A673 (cell line): ENCODE data around the gene APOOL. TPM values are rescaled to one million over a fixed set of nuclear protein-coding genes. Genes with fewer than 3 reads are reported as not detected.
"Not testable (repeated sequence)": the region's sequence is repeated elsewhere in the genome, so short reads cannot be mapped to it uniquely, and the experiment has no call there.

Experiments used
- Bru-seq: library from RNA; stranded (reverse); fragments of 400-500 nt; gene quantifications from one replicate; lab custom pipeline; 2021; lab: Mats Ljungman, UMichigan
- BruChase-seq, 2 experiments: library from RNA; stranded (reverse); fragments of 400-500 nt; gene quantifications; one replicate each; lab custom pipeline; 2021; lab: Mats Ljungman, UMichigan
- BruUV-seq: library from RNA; stranded (reverse); fragments of 400-500 nt; replicated peaks from 2 replicates; lab custom pipeline; 2021; lab: Mats Ljungman, UMichigan
- CTCF ChIA-PET: fragments of 300-600 bp; sonication (Branson Sonifier 250); formaldehyde crosslinking; loops from one replicate; lab custom pipeline; 2022; ENCODE audit warnings: antibody characterized with exemption; lab: Charles Lee
- POLR2A ChIA-PET: fragments of 300-600 bp; sonication (Branson Sonifier 250); formaldehyde crosslinking; loops from one replicate; lab custom pipeline; 2022; ENCODE audit warnings: antibody characterized with exemption; ENCODE audit not compliant: low non-redundant PET; lab: Charles Lee
- DNase-seq: peaks from one replicate; pipeline ENCODE4 v3.0.0-alpha.2; 2015; ENCODE audit warnings: low spot score
- H3K27ac ChIP-seq: fragments of 200-600 bp; sonication (generic); 2 replicates; pipeline ENCODE4 v1.5.1; 2016; ENCODE audit warnings: mixed run types, low read depth, mild to moderate bottlenecking, mixed read lengths, antibody characterized with exemption, low read length; ENCODE audit not compliant: poor library complexity, severe bottlenecking
- H3K27me3 ChIP-seq: fragments of 200-600 bp; sonication (generic); replicated peaks from 2 replicates; pipeline ENCODE4 v1.6.1; 2017; ENCODE audit warnings: mixed run types, low read depth, mild to moderate bottlenecking, mixed read lengths, antibody characterized with exemption, low read length; ENCODE audit not compliant: insufficient read depth, poor library complexity
- H3K36me3 ChIP-seq: fragments of 200-600 bp; sonication (generic); 2 replicates; pipeline ENCODE4 v1.6.1; 2016; ENCODE audit warnings: mixed run types, mild to moderate bottlenecking, mixed read lengths, antibody characterized with exemption, low read length; ENCODE audit not compliant: insufficient read depth, poor library complexity, severe bottlenecking
- H3K4me1 ChIP-seq: fragments of 200-600 bp; sonication (generic); 2 replicates; pipeline ENCODE4 v1.6.1; 2017; ENCODE audit warnings: mixed run types, mild to moderate bottlenecking, mixed read lengths, antibody characterized with exemption, low read length; ENCODE audit not compliant: insufficient read depth, poor library complexity, severe bottlenecking
- H3K4me3 ChIP-seq: fragments of 200-600 bp; sonication (generic); 2 replicates; pipeline ENCODE4 v1.5.1; 2016; ENCODE audit warnings: low read depth, mixed run types, mild to moderate bottlenecking, mixed read lengths, low read length; ENCODE audit not compliant: poor library complexity, severe bottlenecking
- H3K9me3 ChIP-seq: fragments of 200-600 bp; sonication (generic); 2 replicates; pipeline ENCODE4 v1.6.1; 2016; ENCODE audit warnings: mixed run types, low read depth, mild to moderate bottlenecking, mixed read lengths, antibody characterized with exemption, low read length; ENCODE audit not compliant: poor library complexity, severe bottlenecking
- EZH2 ChIP-seq: fragments of 200-600 bp; sonication (generic); IDR thresholded peaks from 2 replicates; pipeline ENCODE4 v1.6.1; 2017; ENCODE audit warnings: borderline replicate concordance, low read depth, mild to moderate bottlenecking, mixed read lengths, antibody characterized with exemption, low read length; ENCODE audit not compliant: poor library complexity, severe bottlenecking
- intact Hi-C: fragments of 100-400 bp; cut with micrococcal nuclease; formaldehyde crosslinking; loops from one replicate; pipeline ENCODE4 v1.10.0; 2022; ENCODE audit not compliant: unreplicated experiment
- long read RNA-seq: library from polyadenylated mRNA; stranded (forward); transcript quantifications from one replicate; pipeline ENCODE4 v2.0.0, GENCODE V29; 2022
- total RNA-seq: library from RNA; stranded (reverse); gene quantifications from 2 replicates; pipeline ENCODE4 v1.2.3, GENCODE V29; 2021
- TF ChIP-seq, protein P1 (sequence below): fragments of 300-800, 200-600 bp; sonication (generic); conservative IDR thresholded peaks from 2 replicates; pipeline ENCODE4 v1.5.1; 2017; ENCODE audit warnings: low read depth, mild to moderate bottlenecking, antibody characterized with exemption, low read length, moderate library complexity, mixed read lengths

APOOL gene, protein sequence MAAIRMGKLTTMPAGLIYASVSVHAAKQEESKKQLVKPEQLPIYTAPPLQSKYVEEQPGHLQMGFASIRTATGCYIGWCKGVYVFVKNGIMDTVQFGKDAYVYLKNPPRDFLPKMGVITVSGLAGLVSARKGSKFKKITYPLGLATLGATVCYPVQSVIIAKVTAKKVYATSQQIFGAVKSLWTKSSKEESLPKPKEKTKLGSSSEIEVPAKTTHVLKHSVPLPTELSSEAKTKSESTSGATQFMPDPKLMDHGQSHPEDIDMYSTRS
- total RNA-seq, result 22.6 and 24.4 TPM in 2 replicates
- percentile 72 among the genes with signal in this experiment for Bru-seq, nascent RNA
- BruChase-seq, experiment 1, labeled RNA remaining after a 2-hour chase, result percentile 72 among the genes with signal in this experiment
- percentile 77 among the genes with signal in this experiment for BruChase-seq, experiment 2, labeled RNA remaining after a 6-hour chase
- long read RNA-seq, partial matches to known transcripts, result 0 of 4 reads
- long read RNA-seq, other reads (novel, unspliced or antisense), result 2 of 4 reads

DNA sequence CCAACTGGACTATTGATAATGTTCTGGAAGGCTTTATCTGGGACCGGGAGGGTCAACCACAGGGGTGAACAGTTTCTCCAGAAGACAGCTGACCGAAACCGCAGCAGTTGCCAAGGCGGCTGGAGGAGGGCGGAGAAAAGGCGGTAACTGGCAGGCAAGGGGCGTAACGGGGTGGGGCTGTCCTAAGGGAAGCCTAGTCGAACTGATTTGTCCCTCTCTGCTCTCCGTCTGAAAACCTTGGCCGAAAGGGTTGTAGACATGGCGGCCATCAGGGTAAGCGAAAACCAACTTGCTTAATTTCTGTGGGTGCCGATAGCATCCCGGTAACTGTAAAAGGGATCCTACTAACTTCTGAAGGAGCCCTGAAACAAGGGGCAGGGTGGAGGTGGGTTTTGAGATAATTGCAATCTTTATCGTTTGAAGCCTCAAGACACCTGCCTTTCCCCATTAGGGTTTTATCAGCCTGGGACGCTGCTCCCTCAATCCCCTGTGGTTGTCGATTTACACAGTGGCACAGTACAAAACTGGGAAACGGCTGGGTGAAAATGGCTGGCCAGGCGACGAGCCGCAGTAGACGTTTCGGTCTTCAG is at the start of gene APOOL:
TSS of gene APOOL (plus strand) at position 223 of the 590 bp plus-strand sequence. CDS start at position 259, 36 bp downstream.
- TSS peak; percentile 83 for BruUV-seq
- intact Hi-C loops, result no loop called here

DNA sequence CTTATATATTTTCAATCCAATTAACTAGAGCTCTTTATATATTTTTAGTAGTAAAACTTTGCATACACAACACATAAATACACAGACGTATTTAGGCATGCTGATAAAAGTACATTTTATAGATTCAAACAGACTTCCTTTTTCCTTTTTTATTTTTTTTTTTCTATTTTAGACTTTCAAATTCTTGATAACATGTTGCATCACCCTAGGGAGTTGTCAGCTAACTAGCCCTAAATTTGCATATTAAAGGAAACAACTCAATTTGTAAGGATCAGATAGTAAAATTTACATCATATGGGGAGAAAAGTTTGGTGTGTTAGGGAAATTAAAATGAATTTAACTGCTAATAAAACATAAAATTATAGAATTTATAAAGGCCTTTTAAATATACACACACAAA is 47.4 kb upstream of the APOOL start:
- DNase-seq, result peak; percentile 1
- H3K36me3 ChIP-seq, result no peaks in the 10 kb centered on the region
- no peaks in the 10 kb centered on the region for H3K9me3 ChIP-seq
- BruUV-seq, result no TSS peak
- ChIA-PET CTCF (no interaction called here), POLR2A (no interaction called here)
- intact Hi-C loops, result no loop called here
- no peaks in the 10 kb centered on the region for H3K27me3 ChIP-seq
- no peak overlapping the region for H3K4me3 ChIP-seq
- TF ChIP-seq, protein P1, sequence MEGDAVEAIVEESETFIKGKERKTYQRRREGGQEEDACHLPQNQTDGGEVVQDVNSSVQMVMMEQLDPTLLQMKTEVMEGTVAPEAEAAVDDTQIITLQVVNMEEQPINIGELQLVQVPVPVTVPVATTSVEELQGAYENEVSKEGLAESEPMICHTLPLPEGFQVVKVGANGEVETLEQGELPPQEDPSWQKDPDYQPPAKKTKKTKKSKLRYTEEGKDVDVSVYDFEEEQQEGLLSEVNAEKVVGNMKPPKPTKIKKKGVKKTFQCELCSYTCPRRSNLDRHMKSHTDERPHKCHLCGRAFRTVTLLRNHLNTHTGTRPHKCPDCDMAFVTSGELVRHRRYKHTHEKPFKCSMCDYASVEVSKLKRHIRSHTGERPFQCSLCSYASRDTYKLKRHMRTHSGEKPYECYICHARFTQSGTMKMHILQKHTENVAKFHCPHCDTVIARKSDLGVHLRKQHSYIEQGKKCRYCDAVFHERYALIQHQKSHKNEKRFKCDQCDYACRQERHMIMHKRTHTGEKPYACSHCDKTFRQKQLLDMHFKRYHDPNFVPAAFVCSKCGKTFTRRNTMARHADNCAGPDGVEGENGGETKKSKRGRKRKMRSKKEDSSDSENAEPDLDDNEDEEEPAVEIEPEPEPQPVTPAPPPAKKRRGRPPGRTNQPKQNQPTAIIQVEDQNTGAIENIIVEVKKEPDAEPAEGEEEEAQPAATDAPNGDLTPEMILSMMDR, result no peak
- no peak for TF ChIP-seq EZH2
- no peak overlapping the region for H3K27ac ChIP-seq
- H3K4me1 ChIP-seq, result no peaks in the 10 kb centered on the region

More for the DNA sequence above, at the start of gene APOOL:
- ChIA-PET POLR2A (no interaction called here), CTCF (no interaction called here)
- H3K4me1 ChIP-seq, result no peaks in the 10 kb centered on the region
- H3K4me3 ChIP-seq, result peak within 1 kb of the TSS; percentile 66
- H3K27ac ChIP-seq, result peak within 1 kb of the TSS; percentile 64
- no peaks in the 10 kb centered on the region for H3K27me3 ChIP-seq
- TF ChIP-seq, protein P1, result no peak
- no peak for TF ChIP-seq EZH2
- H3K36me3 ChIP-seq, result no peaks in the 10 kb centered on the region
- DNase-seq, result peak; percentile 85
- no peaks in the 10 kb centered on the region for H3K9me3 ChIP-seq

DNA sequence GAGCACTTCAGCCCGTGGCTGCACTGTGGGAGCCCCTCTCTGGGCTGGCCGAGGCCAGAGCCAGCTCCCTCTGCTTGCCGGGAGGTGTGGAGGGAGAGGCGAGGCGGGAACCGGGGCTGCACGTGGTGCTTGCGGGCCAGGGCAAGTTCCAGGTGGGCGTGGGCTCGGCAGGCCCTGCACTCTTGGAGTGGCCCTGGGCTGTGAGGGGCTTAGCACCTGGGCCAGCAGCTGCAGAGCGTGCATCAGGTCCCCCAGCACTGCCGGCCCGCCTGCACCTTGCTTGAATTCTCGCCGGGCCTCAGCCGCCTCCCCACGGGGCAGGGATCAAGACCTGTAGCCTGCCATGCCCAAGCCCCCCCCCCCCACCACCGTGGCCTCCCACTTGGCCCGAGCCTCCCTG is 28.9 kb upstream of the APOOL start:
- CTCF ChIA-PET, result no interaction called here
- no TSS peak for BruUV-seq
- TF ChIP-seq, protein P1, result no peak
- TF ChIP-seq EZH2, result no peak
- no peak for DNase-seq
- Histone ChIP-seq H3K27me3 (no peaks in the 10 kb centered on the region), H3K27ac (no peak overlapping the region), H3K36me3 (no peaks in the 10 kb centered on the region), H3K4me1 (no peaks in the 10 kb centered on the region), H3K9me3 (peaks cover 6% of the 10 kb centered on the region), H3K4me3 (no peak overlapping the region)
- intact Hi-C loops, result no loop called here
- POLR2A ChIA-PET, result no interaction called here

DNA sequence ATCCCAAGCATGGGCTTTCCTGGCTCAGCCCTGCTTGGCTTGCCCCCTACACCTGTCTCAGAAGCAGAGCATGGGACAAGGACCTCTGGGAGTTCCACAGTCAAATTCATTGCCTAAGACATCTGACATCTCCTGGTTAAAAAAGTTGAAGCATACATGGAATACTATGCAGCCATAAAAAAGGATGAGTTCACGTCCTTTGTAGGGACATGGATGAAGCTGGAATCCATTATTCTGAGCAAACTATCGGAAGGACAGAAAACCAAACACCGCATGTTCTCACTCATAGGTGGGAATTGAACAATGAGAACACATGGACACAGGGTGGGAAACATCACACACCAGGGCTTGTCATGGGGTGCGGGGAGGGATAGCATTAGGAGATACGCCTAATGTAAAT is 11.9 kb upstream of the APOOL start:
- POLR2A ChIA-PET, H3K27ac ChIP-seq, H3K4me1 ChIP-seq, H3K4me3 ChIP-seq, H3K9me3 ChIP-seq, H3K27me3 ChIP-seq, CTCF ChIA-PET, DNase-seq, H3K36me3 ChIP-seq, intact Hi-C loops, BruUV-seq: not testable (repeated sequence)
